Cardiac muscle cell (in vitro differentiated cells and primary cell): ENCODE results near the gene MARCHF10. TPM values are rescaled to one million over a fixed set of nuclear protein-coding genes. Genes with fewer than 3 reads are reported as not detected.
A peak's percentile ranks its signal among the peaks of the same experiment; 100 is the strongest.

Experiments
- DNase-seq, 2 donors: peaks; one replicate each; pipeline versions ENCODE4 v3.0.0 to v3.0.0-alpha.2; 2010 to 2017; ENCODE audit warnings: low read depth in 1 of 2, low spot score in 1 of 2
- H3K27ac ChIP-seq: fragments of 200-600 bp; sonication (generic); 2 replicates; pipeline ENCODE4 v1.5.1; 2016
- H3K27me3 ChIP-seq: fragments of 200-600 bp; sonication (generic); 2 replicates; pipeline ENCODE4 v1.6.0; 2016; ENCODE audit warnings: control low read depth
- H3K36me3 ChIP-seq: fragments of 200-600 bp; sonication (generic); 2 replicates; pipeline ENCODE4 v1.5.1; 2016; ENCODE audit warnings: control low read depth
- H3K4me1 ChIP-seq: fragments of 200-600 bp; sonication (generic); 2 replicates; pipeline ENCODE4 v1.8.1; 2017; ENCODE audit warnings: low read depth, mild to moderate bottlenecking, mixed run types
- H3K4me3 ChIP-seq: fragments of 200-600 bp; sonication (generic); 2 replicates; pipeline ENCODE4 v1.5.1; 2016; ENCODE audit warnings: mild to moderate bottlenecking
- H3K9me3 ChIP-seq: fragments of 200-600 bp; sonication (generic); 2 replicates; pipeline ENCODE4 v1.5.1; 2017; ENCODE audit warnings: low read depth, mild to moderate bottlenecking, control low read depth
- CTCF ChIP-seq: IDR thresholded peaks from 2 replicates; pipeline ENCODE4 v1.5.1; 2012; ENCODE audit warnings: low read depth, mild to moderate bottlenecking, low read length
- polyA plus RNA-seq: library from polyadenylated mRNA; unstranded; fragments of >200 nt; fragmentation: Nextera tagmentation; extraction: Ambion mirVana; gene quantifications from 2 replicates; pipeline ENCODE4 v1.2.1, GENCODE V29; 2016
- total RNA-seq: library from RNA; depleted of rRNA; stranded (reverse); fragments of >200 nt; gene quantifications from 2 replicates; pipeline ENCODE4 v1.2.3, GENCODE V29; 2016

MARCHF10 gene
- total and polyA plus RNA-seq, 2 experiments from 2014 or later: 0.77 to 1.1 TPM

- H3K9me3 ChIP-seq: no peaks in the 10 kb centered on the region
- H3K4me1 ChIP-seq: no peaks in the 10 kb centered on the region
- DNase-seq: no peak
These were observed 44.1 kb downstream of the MARCHF10 start for GRCh38 chr17:62763891-62764600.

GRCh38 chr17:62761884-62762283, 46.2 kb downstream of the MARCHF10 start:
- Histone ChIP-seq H3K4me3 (no peak overlapping the region), H3K36me3 (no peaks in the 10 kb centered on the region), H3K27me3 (no peaks in the 10 kb centered on the region), H3K27ac (no peak overlapping the region), H3K4me1 (no peaks in the 10 kb centered on the region), H3K9me3 (no peaks in the 10 kb centered on the region)
- TF ChIP-seq CTCF: no peak
- no peak for DNase-seq

More at GRCh38 chr17:62763891-62764600, 44.1 kb downstream of the MARCHF10 start:
- no peak overlapping the region for H3K27ac ChIP-seq
- H3K36me3 ChIP-seq: no peaks in the 10 kb centered on the region
- no peaks in the 10 kb centered on the region for H3K27me3 ChIP-seq
- H3K4me3 ChIP-seq: no peak overlapping the region
- TF ChIP-seq CTCF: no peak

- no peaks in the 10 kb centered on the region for H3K36me3 ChIP-seq
- no peaks in the 10 kb centered on the region for H3K27me3 ChIP-seq
- no peaks in the 10 kb centered on the region for H3K4me1 ChIP-seq
- no peak for TF ChIP-seq CTCF
- H3K4me3 ChIP-seq: no peak overlapping the region
- no peak overlapping the region for H3K27ac ChIP-seq
- DNase-seq: no peak
- no peaks in the 10 kb centered on the region for H3K9me3 ChIP-seq
These were observed 47.2 kb downstream of the MARCHF10 start for GRCh38 chr17:62760945-62761267.

- Histone ChIP-seq H3K27ac (no peak overlapping the region), H3K4me1 (no peaks in the 10 kb centered on the region), H3K36me3 (no peaks in the 10 kb centered on the region), H3K27me3 (no peaks in the 10 kb centered on the region), H3K9me3 (no peaks in the 10 kb centered on the region), H3K4me3 (no peak overlapping the region)
- TF ChIP-seq CTCF: no peak
- peak in 1 of 2 donors; percentile 73 for DNase-seq
These were observed 47.8 kb downstream of the MARCHF10 start for GRCh38 chr17:62760059-62760944.

GRCh38 chr17:62757500-62757951, 50.6 kb downstream of the MARCHF10 start:
- Histone ChIP-seq H3K27me3 (no peaks in the 10 kb centered on the region), H3K4me3 (no peak overlapping the region), H3K36me3 (no peaks in the 10 kb centered on the region), H3K9me3 (no peaks in the 10 kb centered on the region), H3K27ac (no peak overlapping the region), H3K4me1 (no peaks in the 10 kb centered on the region)
- no peak for TF ChIP-seq CTCF
- no peak for DNase-seq
